T-helper 2 cell treated with Interferon-gamma antibody and Interleukin-4, amounts not matched to agents 5 μg/mL and 100 μg/mL, for 36 hours (primary cell): ENCODE data around the gene ALCAM.

Experiments used
- DNase-seq: peaks from one replicate; pipeline ENCODE4 v3.0.0; 2021; ENCODE audit warnings: low spot score
- H3K27ac Mint-ChIP-seq: one replicate; pipeline ENCODE4 v1.8.0; 2021; ENCODE audit warnings: mild to moderate bottlenecking, mixed read lengths
- H3K27me3 Mint-ChIP-seq: one replicate; pipeline ENCODE4 v1.8.0; 2021; ENCODE audit warnings: low read depth, mixed read lengths
- H3K36me3 Mint-ChIP-seq: one replicate; pipeline ENCODE4 v1.8.0; 2021; ENCODE audit warnings: low read depth, mixed read lengths
- H3K4me1 Mint-ChIP-seq: one replicate; pipeline ENCODE4 v1.8.0; 2021; ENCODE audit warnings: low read depth, mixed read lengths
- H3K4me3 Mint-ChIP-seq: one replicate; pipeline ENCODE4 v1.8.0; 2022; ENCODE audit warnings: mild to moderate bottlenecking, moderate library complexity, mixed read lengths
- H3K9me3 Mint-ChIP-seq: one replicate; pipeline ENCODE4 v1.8.0; 2021; ENCODE audit warnings: mixed read lengths

ALCAM gene

DNA sequence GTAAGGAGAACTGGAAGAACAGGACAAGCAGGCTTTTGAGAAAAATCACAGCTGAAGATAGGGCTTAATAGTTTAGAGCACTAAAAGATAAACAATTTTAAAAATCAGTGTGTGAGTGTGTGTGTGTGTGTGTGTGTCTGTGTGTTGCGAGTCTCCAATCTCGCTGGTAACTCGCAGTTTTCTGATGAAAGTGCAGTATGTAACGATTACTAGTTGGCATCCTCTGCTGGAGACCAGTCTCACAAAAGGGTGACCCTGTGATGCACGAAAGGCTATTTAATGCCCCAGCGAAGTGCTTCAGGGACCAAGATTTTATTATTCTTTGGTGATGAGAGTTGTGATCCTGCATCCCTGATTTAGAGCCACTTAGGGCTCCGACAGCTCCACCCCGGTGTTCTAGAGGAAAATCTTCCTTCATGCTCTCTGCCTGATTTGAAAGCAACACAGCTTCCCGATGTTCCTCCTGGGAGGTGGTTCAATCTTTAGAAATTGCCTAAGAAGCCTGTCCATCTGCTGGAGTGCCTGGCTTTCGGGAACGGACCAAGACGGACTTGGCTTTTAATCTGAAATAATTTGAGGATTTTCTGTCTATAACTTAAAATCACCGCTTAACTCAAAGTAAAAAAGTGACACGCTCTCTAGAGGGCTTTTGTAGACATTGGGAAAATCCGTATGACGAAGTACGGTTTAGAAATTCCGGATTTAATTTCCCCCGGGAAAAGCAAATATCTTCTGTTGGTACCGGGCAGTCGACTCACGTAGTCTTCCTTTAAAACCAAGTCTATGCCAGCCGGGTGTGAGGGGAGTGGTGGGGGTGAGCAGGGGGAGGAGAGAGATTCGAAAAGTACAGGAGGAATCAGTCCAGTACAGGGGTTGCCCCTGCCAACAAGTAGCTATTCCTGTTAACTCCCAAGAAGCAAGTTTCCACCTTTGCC is 1.1 kb upstream of the ALCAM start:
- Mint-ChIP-seq H3K9me3 (no peaks in the 10 kb centered on the region), H3K27ac (no peak overlapping the region), H3K4me3 (peak overlapping the region; percentile 94), H3K4me1 (peaks cover 29% of the 10 kb centered on the region), H3K27me3 (peaks cover 34% of the 10 kb centered on the region), H3K36me3 (no peaks in the 10 kb centered on the region)
- no peak for DNase-seq

DNA sequence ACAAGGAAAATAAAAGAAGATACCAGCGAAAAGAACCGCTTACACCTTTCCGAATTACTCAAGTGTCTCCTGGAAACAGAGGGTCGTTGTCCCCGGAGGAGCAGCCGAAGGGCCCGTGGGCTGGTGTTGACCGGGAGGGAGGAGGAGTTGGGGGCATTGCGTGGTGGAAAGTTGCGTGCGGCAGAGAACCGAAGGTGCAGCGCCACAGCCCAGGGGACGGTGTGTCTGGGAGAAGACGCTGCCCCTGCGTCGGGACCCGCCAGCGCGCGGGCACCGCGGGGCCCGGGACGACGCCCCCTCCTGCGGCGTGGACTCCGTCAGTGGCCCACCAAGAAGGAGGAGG is 325 bp downstream of the ALCAM start:
- Mint-ChIP-seq H3K4me3 (peak overlapping the region; percentile 94), H3K27me3 (peaks cover 31% of the 10 kb centered on the region), H3K9me3 (no peaks in the 10 kb centered on the region), H3K27ac (peak overlapping the region; percentile 89), H3K36me3 (no peaks in the 10 kb centered on the region), H3K4me1 (peaks cover 34% of the 10 kb centered on the region)
- DNase-seq = peak; percentile 44

DNA sequence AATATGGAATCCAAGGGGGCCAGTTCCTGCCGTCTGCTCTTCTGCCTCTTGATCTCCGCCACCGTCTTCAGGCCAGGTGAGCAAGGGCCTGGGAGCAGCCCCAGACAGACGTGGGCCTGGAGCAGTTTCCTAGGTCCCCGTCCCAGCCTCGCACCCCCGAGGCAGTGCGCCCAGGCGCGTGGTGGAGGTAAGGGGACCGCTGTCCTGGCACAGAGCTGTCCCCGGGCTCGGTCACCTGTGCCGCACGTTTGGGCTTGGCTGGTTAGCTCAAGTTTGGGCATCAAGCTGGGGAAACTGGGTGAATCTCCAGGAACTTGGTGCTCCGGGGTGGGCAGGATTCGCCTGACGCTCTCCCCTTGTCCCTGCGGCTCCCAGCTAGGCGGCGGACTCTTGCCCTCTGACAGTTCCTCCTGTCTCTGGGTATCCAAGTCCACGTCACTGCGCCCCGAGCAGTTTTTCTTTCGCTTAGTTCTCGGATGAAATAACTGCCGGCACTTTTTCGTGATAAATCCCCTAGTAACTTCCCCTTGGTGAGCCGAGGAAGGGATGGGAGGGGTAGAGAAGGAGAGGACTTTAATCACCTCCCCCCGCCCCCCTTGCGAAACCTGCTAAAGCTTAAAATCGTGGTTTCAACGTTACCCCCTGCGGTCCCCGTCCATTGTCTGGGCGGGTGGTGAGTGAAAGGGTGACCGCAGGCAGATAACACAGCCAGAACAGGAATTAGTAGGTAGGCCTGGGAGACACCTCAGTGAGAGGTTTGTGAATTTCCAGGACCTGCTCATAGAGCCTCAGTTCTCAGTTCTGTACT is 901 bp downstream of the ALCAM start:
- H3K4me1 Mint-ChIP-seq = peaks cover 37% of the 10 kb centered on the region
- H3K36me3 Mint-ChIP-seq = no peaks in the 10 kb centered on the region
- peak overlapping the region; percentile 96 for H3K27ac Mint-ChIP-seq
- H3K4me3 Mint-ChIP-seq = peak overlapping the region; percentile 94
- peak; percentile 89 for DNase-seq
- H3K27me3 Mint-ChIP-seq = peaks cover 31% of the 10 kb centered on the region
- H3K9me3 Mint-ChIP-seq = no peaks in the 10 kb centered on the region

DNA sequence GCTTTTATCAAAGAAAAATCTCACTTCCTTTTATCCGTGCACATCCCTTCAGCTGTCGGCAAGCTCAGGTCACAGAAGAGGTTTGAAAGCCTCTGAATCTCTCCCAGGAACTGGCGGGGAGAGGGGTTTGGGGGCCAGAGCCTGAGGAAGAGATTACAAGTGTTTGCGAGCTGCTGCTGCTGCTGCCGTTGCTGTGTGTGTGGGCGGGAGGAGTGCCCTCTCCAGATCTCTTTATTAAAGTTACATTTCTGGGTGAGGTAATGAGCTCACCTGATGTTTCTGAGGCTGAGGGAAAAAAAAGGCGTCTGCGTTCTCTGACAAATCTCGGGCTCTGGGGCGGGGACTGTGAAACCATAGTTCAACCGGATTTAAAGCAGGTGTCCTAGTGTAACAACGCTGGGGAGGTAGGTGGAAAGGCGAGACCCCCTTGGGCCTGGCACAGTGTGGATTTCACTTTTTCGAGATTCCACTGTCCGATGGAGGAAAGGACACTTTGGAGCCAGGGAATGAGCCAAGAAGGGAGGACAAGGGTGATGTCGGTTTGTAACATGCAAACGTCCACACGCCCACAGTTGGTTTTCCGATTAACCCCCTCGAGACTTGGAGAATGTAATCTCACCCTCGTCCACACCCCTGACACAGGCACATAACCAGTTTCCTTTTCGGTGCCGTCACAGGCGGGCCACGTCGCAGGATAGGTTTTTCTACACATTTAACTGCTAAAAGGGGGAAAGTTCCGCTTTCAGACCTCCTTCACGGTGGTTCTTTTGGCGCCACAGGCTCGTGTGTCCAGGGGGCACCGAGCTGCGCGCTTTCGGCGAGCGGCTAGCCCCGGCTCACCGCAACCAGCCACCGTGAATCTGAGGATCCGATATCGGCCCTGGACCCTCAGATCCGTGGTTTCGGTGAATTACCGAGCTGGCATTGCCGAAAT is 2.1 kb downstream of the ALCAM start:
- peak; percentile 82 for DNase-seq
- H3K36me3 Mint-ChIP-seq = no peaks in the 10 kb centered on the region
- H3K4me1 Mint-ChIP-seq = peaks cover 42% of the 10 kb centered on the region
- H3K9me3 Mint-ChIP-seq = no peaks in the 10 kb centered on the region
- peak overlapping the region; percentile 96 for H3K27ac Mint-ChIP-seq
- peak overlapping the region; percentile 94 for H3K4me3 Mint-ChIP-seq
- peaks cover 22% of the 10 kb centered on the region for H3K27me3 Mint-ChIP-seq

DNA sequence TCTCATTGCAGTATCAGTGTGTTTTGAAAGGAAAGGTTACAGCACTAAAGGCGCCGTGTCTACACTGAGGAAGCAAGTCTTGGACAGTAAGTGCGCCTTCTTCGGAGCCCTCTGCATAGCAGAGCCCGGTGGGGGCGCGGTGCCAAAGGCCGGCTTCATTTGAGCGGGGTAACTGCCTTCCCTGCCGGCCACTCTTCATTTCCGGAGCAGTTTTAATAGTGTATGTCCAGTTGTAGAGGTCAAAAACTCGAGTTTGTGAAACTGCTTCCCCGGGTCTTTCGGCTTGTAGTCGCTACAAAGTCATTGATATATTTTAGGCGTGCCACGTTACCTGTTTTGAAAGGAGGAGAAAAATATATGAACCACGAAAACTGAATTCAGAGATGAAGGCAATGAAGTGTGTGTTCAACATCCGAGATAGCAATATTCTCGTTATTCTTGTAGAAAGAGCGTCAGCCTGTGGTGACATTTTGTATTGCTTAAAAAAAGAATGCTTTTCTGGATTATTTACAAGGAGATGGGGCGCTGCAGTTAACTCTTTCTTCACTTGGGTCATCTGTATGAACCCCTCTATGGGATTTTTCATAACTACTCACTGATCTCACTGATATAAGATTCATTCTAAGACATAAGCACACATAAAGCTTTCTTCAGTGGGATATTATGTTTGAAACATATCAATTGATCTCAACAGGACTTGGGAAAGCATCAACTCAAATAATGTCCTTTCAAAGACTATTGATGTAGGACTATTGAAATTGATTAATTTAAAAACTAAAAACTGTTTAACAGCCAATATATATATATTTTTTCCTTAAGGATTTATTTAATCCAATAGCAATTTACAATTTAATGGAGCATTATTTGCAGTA is 3.0 kb downstream of the ALCAM start:
- peak; percentile 46 for DNase-seq
- Mint-ChIP-seq H3K9me3 (no peaks in the 10 kb centered on the region), H3K4me1 (peaks cover 41% of the 10 kb centered on the region), H3K27me3 (peaks cover 17% of the 10 kb centered on the region), H3K27ac (peak overlapping the region; percentile 96), H3K4me3 (peak overlapping the region; percentile 94), H3K36me3 (no peaks in the 10 kb centered on the region)

DNA sequence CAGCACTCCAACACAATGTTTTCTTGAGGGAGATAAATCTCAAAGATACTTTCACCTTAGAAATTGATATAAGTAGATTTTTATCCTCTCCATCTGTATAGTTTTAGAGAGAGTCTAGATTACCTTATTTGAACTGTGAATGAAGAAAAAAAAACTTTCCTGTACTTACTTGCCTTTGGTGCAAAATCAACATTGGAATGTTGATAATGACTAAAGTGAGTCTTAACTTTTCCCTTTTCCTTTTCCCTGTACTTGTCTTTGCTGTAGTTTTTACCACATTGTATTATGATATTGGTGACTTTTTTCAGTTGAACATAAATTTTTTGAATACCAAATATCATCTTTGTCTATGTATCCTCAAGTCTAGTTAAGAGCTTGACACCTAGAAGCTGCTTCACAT is 6.7 kb downstream of the ALCAM start:
- no peak overlapping the region for H3K4me3 Mint-ChIP-seq
- no peaks in the 10 kb centered on the region for H3K27me3 Mint-ChIP-seq
- no peaks in the 10 kb centered on the region for H3K9me3 Mint-ChIP-seq
- no peaks in the 10 kb centered on the region for H3K36me3 Mint-ChIP-seq
- DNase-seq = no peak
- H3K27ac Mint-ChIP-seq = no peak overlapping the region
- peaks cover 42% of the 10 kb centered on the region for H3K4me1 Mint-ChIP-seq

DNA sequence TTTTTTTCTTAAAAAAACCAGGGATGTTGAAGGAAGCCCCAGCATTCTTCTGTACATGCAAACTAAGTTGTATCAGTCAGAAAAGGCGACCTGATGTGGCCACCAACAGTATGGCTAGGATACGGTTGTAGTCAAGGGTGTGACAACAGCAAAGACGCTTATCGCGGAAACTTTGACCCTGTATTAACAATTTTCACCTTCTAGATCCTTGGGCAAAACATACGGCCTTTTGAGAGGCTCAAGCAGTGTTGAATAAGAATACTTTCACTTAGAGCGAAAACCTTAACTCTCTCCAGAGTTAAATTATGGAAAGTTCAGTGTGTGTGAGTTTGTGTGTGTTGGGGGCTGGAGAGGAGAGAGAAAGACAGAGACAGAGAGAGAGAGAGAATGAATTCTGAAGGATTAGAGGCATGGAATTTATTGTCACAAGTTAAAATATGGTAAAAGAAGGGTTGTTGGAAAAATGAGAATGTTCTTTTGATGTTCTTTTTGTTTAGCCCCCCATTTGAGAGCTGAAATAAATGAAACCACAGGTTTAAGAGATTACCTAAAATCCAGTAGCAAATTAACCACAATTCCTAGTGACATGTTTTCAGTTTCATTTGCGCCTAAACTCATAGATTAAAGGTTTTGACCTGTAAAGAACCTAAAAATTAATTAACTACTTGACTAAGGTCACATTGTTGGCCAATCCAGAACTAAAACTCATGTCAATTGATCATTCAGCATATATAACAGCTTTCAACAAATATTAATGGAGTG is 9.2 kb downstream of the ALCAM start:
- H3K4me1 Mint-ChIP-seq = peaks cover 28% of the 10 kb centered on the region

DNA sequence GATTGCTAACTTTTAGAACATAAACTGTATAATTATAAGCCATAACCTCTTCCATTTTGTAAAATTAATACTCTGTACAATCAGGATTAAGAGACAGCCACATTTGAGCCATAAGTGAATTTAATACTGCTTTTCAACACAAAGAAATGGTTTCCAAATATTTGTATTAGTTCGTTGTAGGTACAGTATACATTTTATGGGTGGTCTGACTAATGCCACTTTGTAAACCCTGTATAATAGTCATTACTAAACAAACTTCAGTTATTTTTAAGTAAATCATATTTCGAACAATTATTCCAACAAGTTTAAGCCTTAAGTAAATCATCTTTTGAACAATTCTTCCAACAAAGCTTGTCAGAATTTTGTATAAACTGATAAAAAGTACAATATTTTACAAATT is 11.0 kb downstream of the ALCAM start:
- Mint-ChIP-seq H3K9me3 (no peaks in the 10 kb centered on the region), H3K4me3 (no peak overlapping the region), H3K4me1 (peaks cover 21% of the 10 kb centered on the region), H3K27ac (no peak overlapping the region), H3K36me3 (no peaks in the 10 kb centered on the region), H3K27me3 (no peaks in the 10 kb centered on the region)
- no peak for DNase-seq

More for the DNA sequence above, 9.2 kb downstream of the ALCAM start:
- no peaks in the 10 kb centered on the region for H3K27me3 Mint-ChIP-seq
- H3K36me3 Mint-ChIP-seq = no peaks in the 10 kb centered on the region
- no peaks in the 10 kb centered on the region for H3K9me3 Mint-ChIP-seq
- H3K27ac Mint-ChIP-seq = no peak overlapping the region
- no peak for DNase-seq
- H3K4me3 Mint-ChIP-seq = no peak overlapping the region

DNA sequence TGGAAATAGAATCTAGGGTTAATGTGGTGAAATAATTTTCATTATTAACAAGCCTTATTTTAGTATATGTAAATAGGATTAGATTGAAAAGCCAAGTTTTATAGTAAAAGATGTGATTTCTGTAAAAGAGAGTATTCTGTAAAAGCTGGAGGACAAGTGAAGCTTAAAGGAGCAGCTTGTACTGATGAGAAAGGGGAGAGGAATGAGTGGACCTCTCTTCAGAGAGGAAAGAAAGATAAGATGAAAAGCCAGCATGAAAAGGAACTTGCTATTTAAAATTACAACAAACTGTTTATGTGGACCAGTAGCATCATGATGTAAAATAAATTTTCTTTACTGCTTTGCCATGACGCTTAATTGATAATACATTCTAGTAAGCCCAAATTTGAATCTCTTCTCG is 18.5 kb downstream of the ALCAM start:
- H3K9me3 Mint-ChIP-seq = peaks cover 5% of the 10 kb centered on the region
- DNase-seq = no peak
- no peaks in the 10 kb centered on the region for H3K36me3 Mint-ChIP-seq
- peaks cover 3% of the 10 kb centered on the region for H3K4me1 Mint-ChIP-seq
- no peak overlapping the region for H3K27ac Mint-ChIP-seq
- no peak overlapping the region for H3K4me3 Mint-ChIP-seq
- H3K27me3 Mint-ChIP-seq = no peaks in the 10 kb centered on the region

DNA sequence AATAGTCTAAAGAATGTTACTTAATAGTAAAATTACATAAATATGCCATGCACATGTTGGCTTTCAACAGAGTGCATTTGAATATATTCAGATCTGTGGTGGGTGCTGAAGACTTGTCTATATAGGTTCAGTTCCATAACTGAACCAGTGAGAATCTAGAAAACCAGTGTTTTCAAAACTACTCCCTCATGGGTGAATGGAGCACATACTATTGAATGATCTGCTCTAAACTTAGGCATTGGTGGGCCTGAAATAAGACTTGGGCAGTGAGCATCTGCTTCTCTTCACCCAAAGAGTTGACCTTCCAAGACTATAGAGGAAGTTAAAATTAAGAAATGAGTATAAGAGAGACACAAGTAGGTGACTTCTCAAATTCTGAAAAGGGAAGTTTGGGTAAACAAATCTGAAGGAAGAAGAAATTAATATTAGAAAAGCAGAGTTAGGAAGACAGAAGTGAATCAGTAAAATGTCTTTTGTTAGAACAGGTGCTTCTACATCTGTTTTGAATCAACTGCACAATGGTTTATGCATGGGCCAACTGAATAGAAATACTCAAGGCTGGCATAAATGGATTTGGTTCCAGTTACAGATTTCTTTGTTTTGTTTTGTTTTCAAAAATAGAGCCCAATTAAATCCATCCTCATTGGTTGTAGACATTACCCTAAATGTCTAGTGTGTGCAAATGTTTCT is 19.3 kb downstream of the ALCAM start:
- H3K36me3 Mint-ChIP-seq = no peaks in the 10 kb centered on the region
- peaks cover 6% of the 10 kb centered on the region for H3K9me3 Mint-ChIP-seq
- no peak overlapping the region for H3K4me3 Mint-ChIP-seq
- no peak for DNase-seq
- H3K27ac Mint-ChIP-seq = no peak overlapping the region
- H3K4me1 Mint-ChIP-seq = peaks cover 3% of the 10 kb centered on the region
- H3K27me3 Mint-ChIP-seq = no peaks in the 10 kb centered on the region

DNA sequence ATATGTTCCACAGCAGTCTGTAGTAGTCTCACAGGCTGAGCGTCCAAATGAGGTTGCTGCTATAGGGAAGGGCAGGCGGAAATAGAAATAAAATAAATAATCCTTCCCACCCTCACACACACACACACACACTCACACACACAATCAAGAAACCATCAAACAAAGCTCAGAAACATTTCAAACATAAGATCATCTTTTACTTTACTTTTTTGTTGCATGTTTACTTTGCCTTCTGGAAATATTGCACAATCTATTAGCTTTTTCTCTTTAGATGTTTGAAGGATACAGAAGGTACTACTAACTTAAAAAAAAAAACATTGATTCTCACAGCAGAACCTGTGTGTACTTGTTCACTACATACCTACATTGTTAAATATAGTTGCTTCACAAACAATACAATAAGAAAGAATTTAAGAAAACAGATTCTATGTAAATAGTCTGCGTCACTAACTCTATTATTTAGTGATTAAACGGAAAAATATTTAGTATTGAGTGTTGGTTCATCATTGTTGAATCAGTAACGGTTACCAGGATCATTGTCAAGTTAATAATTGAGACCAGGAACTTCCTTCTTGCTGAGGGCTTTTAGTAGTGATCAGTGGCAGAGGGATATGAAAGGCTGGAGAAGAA is 20.5 kb downstream of the ALCAM start:
- no peaks in the 10 kb centered on the region for H3K27me3 Mint-ChIP-seq
- H3K4me1 Mint-ChIP-seq = peaks cover 3% of the 10 kb centered on the region
- no peak overlapping the region for H3K27ac Mint-ChIP-seq
- no peak for DNase-seq
- H3K4me3 Mint-ChIP-seq = no peak overlapping the region
- peaks cover 18% of the 10 kb centered on the region for H3K9me3 Mint-ChIP-seq
- no peaks in the 10 kb centered on the region for H3K36me3 Mint-ChIP-seq
